ENCODE measurements around the gene KRT33B.
"Not testable (repeated sequence)": the region's sequence is repeated elsewhere in the genome, so short reads cannot be mapped to it uniquely, and the experiment has no call there.

Gene KRT33B

DNA sequence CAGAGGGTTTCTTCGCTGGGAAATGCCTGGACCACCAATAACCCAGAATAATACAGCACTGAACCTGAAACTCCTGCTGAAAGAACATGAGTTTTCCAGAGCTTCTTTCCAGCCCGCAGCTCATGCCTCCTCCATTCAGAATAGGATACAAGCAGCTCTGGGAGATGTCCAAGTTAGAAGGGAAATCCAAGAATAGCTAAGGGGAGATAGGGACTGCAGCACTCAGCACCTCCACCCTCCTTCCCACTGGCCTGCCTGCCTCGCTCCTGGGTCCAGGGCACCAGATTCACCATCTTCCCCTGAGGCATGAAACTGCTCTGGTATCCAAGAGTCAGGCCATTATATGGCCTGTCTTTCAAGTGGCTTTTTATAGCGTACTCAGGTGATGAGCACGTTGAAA lies 23.7 kb upstream of the KRT33B start:
- DNase-seq, result no peak

DNA sequence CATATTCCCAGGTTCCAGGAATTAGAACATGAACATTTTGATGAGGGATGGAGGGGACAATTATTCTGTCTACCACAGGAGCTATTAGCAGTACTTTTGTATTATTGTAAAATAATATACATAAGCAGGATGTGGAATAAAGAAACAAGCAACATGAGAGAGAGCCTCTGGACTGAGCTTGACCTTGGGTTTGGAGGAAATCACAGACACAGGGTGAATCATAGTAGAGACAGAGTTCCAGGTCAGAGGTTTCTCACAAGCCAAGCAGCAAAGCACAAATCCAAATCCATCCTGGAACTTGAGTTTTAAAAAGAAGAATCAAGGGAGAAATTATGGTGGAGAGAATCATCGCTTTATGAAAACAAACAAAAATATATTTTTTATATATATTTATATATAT lies 22.7 kb upstream of the KRT33B start:
- DNase-seq, result no peak

DNA sequence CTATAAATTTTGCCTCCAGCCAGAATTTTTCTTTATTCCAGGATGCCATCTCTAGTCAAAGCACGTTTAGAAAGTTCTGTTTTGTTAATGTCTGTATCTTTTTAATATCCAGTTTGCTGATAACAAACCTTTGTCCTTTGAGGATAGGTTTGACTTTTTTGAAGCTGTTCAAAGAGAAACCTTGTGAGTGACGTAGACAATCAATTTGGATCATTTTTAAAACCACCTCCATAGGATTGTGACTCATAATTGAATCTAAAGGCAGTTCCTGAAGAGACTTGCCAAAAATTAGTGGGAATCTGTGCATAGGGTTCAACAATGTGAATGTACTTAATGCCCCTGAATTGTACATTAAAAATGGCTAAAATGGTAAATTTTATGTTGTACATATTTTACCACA lies 21.9 kb upstream of the KRT33B start:
- DNase-seq, result no peak

DNA sequence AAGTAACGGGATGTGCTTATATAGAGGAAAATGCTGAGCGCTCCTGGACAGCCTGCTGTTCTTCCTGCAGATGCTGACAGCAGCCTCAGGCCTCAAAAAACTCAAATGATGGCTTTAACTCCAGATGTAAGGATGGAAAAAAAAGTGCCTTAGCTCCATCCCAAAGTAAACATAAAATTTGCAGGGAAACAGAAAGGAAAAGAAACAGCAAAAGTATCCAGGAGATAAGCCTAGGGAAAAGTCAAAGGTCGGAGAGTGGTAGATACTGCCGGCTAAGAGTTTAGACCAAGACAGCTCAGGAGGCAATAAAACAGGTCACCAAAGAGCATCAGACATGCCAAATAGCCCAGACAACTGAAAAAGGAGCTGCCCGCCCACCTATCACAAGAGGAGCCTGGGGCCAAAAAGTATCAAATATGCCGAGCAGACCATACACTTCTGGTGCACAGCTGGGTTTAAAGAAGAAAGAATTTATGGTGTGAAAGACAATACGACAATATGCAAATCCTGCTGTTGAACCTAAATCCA lies 20.9 kb upstream of the KRT33B start:
- no peak for DNase-seq

DNA sequence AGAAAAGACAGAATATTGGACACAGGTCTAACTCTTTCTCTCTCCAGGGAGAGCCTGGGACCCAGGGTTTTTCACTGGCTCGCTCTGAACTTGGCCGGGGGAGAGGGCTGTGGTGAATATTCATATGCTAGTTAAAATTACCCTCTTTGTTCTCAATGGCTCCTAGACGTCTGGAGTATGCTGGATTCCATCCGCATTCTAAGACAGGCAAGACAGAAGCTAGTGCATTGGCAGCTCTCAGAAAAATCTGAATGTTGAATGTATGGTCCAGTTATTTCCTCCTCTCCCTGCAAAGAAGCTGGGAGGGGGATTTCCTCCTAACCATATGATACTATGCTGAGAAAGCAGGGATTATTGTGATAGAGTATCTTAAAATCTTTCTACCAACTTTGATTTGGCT lies 18.1 kb upstream of the KRT33B start:
- no peak for DNase-seq

DNA sequence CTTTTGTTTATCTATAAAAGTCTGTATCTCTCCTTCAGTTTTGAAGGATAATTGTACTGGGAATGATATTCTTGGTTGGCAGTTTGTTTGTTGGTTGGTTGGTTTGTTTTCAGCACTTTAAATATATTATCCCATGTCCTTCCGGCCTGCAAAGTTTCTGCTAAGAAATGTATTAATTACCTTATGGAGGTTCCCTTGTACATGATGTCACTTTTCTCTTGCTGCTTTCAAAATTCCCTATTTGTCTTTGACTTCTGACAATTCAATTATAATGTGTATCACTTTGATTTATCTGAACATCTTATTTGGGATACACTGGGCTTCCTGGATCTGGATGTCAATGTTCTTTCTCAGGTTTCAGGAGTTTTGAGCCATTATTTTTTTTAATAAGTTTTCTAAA lies 16.6 kb upstream of the KRT33B start:
- no peak for DNase-seq

DNA sequence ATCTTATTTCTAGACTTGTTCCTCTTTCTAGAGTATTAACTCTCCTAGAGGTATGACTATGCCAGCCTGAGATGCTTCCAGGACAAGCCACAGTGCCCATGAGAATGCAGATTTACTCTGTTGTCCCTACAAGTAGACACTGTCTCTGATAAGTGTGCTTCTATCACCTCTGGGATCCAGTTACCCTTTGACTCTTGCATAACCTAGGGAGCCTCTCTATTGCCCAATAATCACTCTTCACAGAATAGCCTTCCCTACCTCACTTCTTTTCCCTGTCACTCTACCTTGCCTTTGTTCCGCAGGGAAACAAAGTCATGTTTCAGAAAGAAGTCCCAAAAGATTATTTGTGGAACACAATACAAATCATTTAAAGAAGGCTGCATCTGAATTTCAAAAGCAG lies 14.1 kb upstream of the KRT33B start:
- no peak for DNase-seq

DNA sequence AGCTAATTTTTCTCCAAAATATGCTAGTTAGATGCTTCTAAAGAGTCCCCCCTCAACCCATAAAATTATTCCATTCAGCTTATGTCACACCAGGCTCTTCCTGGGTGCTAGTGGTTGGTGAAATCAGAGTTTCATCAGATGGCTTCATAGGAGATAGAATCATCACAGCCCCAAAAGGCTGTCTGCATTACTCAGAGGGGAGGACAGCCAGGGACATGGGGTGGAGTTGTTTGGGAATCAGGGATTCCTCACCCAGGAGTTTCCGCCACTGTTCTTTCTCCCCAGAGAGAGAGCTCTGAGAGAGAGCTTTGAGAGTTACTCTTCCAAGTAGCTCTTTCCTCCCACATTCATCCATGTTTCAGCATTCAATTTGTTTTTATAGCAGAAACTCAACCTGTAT lies 12.8 kb upstream of the KRT33B start:
- DNase-seq, result no peak

DNA sequence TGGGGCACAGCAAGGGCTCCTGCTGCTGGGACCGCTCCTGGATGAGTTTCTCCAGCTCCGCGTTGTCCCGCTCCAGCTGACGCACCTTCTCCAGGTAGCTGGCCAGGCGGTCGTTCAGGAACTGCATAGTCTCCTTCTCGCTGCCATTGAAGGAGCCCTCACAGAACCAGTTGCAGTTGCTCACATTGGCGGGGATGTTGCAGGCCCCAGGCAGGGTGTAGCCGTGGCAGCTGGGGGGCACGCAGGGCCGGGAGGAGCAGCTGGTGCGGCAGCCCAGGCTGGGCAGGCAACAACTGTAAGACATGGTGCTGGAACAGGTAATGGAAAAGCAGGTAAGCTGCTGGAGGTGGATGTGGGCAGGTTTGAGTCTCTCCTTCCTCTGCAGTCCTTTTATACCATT lies 12.3 kb upstream of the KRT33B start, which contains the start of gene KRT34:
KRT34 (minus strand) TSS at position 364 of the 400 bp plus-strand sequence; CDS start at position 304, 60 bp downstream.
- not testable (repeated sequence) for DNase-seq

DNA sequence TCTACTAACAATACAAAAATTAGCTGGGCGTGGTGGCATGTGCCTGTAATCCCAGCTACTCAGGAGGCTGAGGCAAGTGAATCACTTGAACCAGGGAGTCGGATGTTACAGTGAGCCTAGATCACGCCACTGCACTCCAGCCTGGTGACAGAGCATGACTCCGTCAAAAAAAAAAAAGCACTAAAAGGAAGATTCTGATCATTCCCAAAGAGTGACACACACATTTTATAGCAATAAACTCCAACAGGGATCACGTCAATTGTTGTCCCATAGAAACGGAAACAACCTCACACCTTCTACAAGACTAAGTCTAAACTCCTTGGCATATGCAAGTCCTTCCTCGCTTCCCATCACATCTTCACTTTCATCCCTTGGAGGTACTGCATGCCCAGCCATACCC lies 10.5 kb upstream of the KRT33B start:
- DNase-seq, result not testable (repeated sequence)

DNA sequence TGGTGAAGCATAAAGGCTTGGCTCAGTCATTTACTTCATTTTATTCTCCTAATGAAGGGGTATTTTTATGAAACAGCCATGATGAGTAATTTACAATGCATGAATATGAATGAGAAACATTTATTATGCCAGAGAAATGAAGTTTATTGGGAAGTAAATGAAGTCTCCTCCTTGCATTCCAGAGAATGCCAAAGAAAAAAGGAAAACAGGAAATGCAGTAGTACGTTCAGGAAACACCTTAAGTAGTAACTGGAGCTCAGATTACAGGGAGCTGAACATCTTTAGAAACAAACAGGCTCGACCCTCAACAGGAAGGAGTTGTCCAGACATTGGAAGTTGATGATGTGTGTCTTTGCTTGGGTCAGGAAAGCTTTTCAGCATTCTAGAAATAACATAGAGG lies 7.9 kb upstream of the KRT33B start:
- DNase-seq, result no peak

DNA sequence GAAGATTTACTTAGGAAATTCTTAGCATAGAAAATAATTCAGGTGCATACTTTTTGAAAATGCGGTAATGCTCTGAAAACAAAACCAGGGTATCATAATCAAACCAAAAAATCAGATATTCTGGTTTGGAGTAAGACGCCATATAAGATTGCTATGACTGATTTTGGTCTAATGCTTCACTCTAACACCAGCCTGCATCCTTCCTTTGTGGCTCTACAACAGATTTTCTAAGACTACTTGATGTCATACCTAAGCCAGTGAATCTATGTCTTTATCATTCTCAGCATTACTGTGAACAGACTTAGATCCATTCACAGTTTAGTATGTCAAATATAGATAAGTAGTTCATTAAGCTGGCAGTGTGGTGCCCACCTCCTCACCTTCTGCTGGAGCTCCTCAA lies 590 bp downstream of the KRT33B start:
- DNase-seq, result no peak

DNA sequence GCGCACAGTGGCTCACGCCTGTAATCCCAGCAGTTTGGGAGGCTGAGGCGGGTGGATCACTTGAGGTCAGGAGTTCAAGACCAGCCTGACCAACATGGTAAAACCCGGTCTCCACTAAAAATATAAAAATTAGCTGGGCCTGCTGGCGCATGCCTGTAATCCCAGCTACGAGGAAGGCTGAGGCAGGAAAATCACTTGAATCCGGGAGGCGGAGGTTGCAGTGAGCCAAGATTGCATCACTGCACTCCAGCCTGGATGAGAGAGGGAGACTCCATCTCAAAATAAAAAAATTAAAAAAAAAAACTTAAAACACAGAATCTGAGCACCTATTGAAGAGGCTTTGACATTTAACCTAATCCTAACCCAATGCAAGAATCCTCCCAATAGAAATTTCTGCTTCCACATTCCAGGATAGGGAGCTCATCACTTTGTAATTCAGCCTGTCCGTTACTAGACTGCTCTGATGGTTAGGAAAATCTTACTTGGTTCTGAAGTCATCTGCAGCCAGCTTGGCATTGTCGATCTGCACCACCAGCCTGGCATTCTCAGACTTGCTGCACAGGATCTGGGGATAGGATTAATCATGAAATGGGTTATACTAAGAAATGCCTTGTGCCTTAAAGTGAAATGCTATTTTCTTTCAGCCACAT lies 2.1 kb downstream of the KRT33B start:
- DNase-seq, result no peak

DNA sequence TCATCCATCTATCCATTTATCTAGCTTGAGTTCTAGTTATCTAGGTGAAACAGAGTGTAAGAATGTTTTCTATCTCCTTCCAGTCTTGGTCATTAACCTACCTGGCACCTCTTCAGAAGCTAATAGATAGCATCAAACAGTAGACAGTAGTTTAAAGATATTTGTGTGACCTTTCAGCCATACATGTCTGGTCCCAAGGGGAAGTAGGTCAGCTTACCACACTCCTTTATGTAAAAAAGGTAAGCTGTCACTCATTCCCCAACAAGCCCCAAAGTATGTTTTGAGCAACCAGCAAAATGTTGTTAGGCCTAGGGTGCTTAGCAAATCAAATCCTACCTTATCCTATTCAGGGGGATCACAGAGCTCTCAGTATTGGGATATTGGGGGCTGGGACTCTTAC lies 3.5 kb downstream of the KRT33B start:
- no peak for DNase-seq

DNA sequence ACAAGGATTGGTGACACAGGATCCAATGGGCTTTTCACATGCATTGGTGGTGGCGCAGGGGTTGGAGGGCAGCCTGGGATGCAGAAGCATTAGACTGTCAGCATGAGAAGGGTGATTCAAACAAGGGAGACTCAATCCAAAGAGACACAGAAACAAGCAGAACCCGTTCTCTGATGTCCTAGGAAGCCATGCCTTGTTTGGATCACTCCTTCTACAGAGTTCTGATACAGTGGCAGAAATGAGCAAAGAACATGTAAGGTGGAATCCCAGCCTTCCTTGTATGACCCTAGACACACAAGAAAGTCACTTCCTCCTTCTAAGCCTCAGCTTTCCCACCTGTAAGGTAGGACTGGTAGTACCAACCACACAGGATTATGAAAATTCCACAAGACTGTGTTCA lies 5.7 kb downstream of the KRT33B start:
- no peak for DNase-seq

DNA sequence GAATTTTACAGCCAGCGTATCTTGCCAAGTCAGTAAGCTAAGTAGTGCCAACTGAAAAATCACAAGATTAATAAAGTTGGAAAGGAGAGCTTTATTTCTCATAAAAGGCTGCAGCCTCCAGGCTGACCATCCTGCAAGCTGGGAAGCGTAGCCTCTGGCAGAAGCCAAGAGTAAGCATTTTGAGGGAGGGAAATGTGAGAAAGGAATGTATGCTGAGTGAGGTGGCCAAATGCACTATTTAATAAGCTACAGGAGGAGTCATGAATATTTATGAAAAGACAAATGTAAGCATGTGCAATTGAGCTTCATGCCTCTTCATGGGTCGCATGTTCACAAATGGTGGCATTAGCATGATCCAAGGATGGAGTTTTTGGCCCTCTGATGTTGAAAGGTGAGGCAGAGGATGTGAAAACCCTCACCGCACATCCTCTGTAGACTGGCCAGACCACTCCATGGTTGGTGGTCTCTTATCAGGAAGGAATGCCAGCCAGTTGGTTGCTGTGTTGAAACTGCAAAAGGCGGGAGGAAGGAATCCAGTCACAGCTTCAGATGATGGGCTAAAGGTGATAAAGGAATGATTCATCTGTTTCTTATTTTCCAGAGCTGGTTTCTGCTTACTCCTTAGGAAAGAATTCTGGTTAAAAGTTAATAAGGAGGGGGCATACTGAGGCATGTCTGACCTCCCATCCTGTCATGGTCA lies 9.2 kb downstream of the KRT33B start:
- no peak for DNase-seq

DNA sequence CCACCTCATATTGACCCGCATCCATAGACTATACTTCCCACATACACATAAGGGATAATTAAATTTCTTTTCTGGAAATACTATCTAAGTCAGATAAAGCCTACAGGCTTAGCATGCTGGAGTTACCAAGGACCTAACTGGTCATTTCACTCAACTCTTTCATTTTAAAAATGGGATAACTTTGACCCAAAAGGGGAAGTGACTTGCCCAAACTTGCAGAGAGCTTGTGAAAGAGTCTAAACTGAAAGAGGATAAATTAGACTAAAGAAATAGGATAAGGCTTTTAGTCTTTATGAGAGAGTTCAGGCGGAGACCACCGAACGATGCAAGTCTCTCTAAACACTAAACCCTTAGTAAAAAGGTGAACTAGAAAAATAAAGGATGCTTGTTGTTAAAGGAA lies 15.1 kb downstream of the KRT33B start:
- DNase-seq, result no peak

DNA sequence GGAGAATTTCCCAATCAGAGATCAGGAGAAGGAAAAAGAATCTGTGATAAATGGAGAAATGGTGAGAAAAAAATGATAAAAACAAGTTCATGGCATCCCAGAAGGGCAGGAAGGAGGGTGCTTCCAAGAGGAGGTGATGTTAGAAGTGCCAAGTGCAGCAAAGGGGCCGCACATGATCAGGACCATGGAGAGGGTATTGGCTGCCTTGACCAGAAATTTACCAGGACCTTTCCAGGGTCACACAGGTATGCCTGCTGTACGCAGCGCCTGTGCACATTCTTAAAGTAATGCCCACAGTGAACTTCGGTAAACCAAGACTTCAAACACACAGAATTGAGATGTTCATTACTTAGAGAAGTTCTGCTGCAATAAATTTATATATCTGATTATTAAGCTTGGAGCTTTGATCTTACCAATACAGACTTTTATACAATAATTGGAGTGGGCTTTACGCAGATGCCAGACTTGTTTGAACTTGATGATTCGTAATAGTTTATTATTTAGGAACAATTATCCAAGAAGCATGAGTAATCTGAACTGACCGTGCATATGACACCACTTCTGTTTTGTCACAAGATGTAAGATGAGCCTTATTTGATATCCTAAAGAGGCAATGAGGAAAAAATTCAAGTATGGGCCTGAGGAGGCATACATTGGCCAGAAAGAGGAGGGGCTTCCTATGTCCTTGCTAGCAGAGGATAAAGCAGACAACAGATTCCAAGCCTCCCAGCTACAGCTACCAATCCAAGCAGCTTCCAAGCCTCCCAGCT lies 16.8 kb downstream of the KRT33B start:
- no peak for DNase-seq

DNA sequence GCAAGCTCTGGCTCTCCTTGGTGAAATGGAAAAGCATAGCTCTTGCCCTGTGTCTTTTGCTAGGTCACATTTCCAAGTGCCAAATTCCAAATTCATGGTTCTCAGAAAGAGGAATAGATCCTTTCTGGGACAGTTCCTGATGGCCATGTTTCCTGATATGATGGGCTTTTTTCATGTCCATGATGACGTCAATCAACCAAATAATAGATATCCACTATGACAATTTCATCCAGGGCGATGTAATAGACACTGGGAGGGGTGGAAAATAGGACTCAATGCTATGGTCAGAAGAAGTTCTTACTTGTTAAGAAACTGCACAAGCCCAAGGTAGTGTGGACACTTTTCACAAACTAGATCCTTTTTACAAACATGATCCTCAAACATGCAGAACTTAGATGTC lies 18.4 kb downstream of the KRT33B start:
- DNase-seq, result no peak

DNA sequence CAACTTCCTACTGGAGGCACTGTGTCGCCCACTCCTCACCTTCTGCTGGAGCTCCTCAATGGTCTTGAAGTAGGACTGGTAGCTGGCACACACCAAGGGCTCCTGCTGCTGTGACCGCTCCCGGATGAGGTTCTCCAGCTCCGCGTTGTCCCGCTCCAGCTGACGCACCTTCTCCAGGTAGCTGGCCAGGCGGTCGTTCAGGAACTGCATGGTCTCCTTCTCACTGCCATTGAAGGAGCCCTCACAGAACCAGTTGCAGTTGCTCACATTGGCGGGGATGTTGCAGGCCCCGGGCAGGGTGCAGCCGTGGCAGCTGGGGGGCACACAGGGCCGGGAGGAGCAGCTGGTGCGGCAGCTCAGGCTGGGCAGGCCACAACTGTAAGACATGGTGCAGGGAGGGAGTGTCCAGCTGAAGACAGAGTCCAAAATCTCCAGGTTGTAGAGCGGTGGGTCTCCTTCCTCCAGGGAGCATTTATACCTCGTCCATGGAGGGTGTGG lies 19.2 kb downstream of the KRT33B start, which contains the start of gene KRT33A:
KRT33A (minus strand) TSS at position 448 of the 498 bp plus-strand sequence; CDS start at position 387, 61 bp downstream.
- DNase-seq, result not testable (repeated sequence)

DNA sequence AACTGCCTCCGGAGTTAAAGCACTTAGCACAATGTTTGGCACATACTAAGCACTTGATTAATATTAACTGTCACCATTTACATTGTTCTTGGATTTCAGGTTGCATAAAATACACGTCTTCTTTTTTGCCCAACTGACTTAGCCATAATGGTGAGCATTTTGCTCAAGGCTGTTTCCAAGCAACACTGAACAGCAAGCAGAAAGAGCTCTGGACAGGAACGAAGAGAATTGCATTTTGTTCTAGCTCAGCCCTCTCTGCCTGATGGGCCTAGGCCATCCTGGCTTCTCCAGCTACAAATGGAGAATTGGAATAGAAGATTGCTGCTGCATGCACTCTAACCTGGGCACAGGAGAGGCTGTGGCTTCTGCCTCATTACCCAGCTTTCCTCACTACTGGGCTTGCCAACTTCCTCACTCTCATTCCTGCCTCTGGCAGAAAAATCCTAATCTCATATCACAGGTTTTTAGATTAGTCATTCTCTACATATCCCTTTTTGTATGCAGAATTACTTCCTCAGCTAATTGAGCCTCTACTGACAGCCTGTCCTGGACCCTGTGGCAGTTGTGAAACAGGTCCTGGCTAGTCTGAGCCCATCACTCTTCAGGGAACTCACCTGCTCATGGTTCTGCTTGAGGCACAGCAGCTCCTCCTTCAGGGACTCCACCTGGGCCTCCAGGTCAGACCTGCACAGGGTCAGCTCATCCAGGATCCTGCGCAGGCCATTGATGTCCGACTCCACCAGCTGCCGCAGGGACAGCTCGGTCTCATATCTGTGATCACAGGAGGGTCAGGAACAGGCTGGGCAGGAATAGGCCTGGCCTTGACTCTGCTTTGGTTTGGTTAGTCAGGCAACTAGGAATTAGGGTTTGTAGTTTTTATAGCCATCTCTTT lies 21.5 kb downstream of the KRT33B start:
- DNase-seq, result no peak

DNA sequence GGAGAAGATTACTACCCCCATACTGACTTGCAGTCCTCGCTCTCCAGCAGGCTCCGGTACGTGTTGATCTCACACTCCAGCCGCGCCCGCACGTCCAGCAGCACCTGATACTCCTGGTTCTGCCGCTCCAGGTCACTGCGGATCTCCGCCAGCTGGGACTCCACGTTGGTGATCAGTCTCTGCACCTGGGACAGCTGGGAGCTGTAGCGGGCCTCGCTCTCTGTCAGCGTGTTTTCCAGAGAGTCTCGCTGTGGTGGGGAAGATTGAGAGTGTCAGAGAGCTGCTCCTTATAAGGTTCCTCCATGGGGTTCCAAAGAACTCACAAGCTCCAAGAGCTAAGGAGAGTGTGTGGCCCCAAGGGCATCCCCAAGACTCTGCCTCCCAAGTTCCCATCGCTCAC lies 23.2 kb downstream of the KRT33B start:
- DNase-seq, result not testable (repeated sequence)

Data from CD4-positive, alpha-beta T cell treated with Interleukin-10 for 1 hour (primary cell).